Spleen (tissue), 11 donors: ENCODE data around the gene CUX1. TPM values are rescaled to one million over a fixed set of nuclear protein-coding genes. Genes with fewer than 3 reads are reported as not detected.

Experiments
- DNase-seq: peaks from one replicate; pipeline ENCODE4 v3.0.0-alpha.2; 2020
- H3K27ac ChIP-seq, 8 donors: fragments of 200-600 bp; sonication (generic) in 7 of 8; 1 replicate in 4 of 8; 2 replicates in 4 of 8; pipeline versions ENCODE4 v1.5.0 to v1.8.0; 2016 to 2021; ENCODE audit warnings: inconsistent platforms in 4 of 8, mild to moderate bottlenecking in 4 of 8, moderate library complexity in 1 of 8
- H3K27me3 ChIP-seq, 7 donors: fragments of 200-600 bp; sonication (generic) in 6 of 7; replicated peaks in 1 of 7; 1 replicate in 4 of 7; 2 replicates in 3 of 7; pipeline versions ENCODE4 v1.5.0 to v1.8.0; 2016 to 2021; ENCODE audit warnings: inconsistent platforms in 3 of 7, mild to moderate bottlenecking in 1 of 7
- H3K36me3 ChIP-seq, 6 donors: fragments of 200-600 bp; sonication (generic) in 5 of 6; 1 replicate in 4 of 6; 2 replicates in 2 of 6; pipeline versions ENCODE4 v1.5.0 to v1.8.0; 2016 to 2021; ENCODE audit warnings: inconsistent platforms in 2 of 6
- H3K4me1 ChIP-seq, 6 donors: fragments of 200-600 bp; sonication (generic) in 5 of 6; 1 replicate in 3 of 6; 2 replicates in 3 of 6; pipeline versions ENCODE4 v1.5.0 to v1.8.0; 2016 to 2021; ENCODE audit warnings: inconsistent platforms in 3 of 6
- H3K4me3 ChIP-seq, 8 donors: fragments of 200-600 bp; sonication (generic) in 7 of 8; 1 replicate in 4 of 8; 2 replicates in 4 of 8; pipeline versions ENCODE4 v1.5.0 to v1.8.0; 2016 to 2021; ENCODE audit warnings: inconsistent platforms in 4 of 8, mild to moderate bottlenecking in 4 of 8, moderate library complexity in 2 of 8
- H3K9me3 ChIP-seq, 8 donors: fragments of 200-600 bp; sonication (generic) in 7 of 8; 1 replicate in 4 of 8; 2 replicates in 4 of 8; pipeline versions ENCODE4 v1.5.0 to v1.8.0; 2016 to 2021; ENCODE audit warnings: inconsistent platforms in 4 of 8
- CTCF ChIP-seq, 11 experiments: fragments of 200-600 bp in 7 of 11; fragments of 450-650 bp in 4 of 11; sonication (generic) in 4 of 11; IDR thresholded peaks in 8 of 11; conservative IDR thresholded peaks in 3 of 11; 1 replicate in 7 of 11; 2 replicates in 4 of 11; pipeline versions ENCODE4 v1.4.0 to v1.8.0; 2016 to 2021; ENCODE audit warnings: antibody characterized with exemption in 11 of 11, inconsistent platforms in 4 of 11, mild to moderate bottlenecking in 1 of 11
- POLR2A ChIP-seq, 3 donors: fragments of 450-650 bp; IDR thresholded peaks; one replicate each; pipeline ENCODE4 v1.5.1; 2017; ENCODE audit warnings: antibody characterized with exemption in 3 of 3, mild to moderate bottlenecking in 1 of 3
- POLR2AphosphoS5 ChIP-seq, 3 donors: sonication (generic); formaldehyde crosslinking; IDR thresholded peaks; one replicate each; pipeline ENCODE4 v1.5.1; 2017; ENCODE audit warnings: antibody characterized with exemption in 3 of 3
- WGBS, 5 donors: extraction: QIAGEN DNeasy Blood & Tissue Kit in 3 of 5; methylation state at CpG; one replicate each; pipeline versions ENCODE4 v1.1.5 to v1.1.7; 2013 to 2018; 5-methylcytosine and 5-hydroxymethylcytosine counted together
- intact Hi-C: fragments of 100-400 bp; cut with DNase I; formaldehyde crosslinking; loops from one replicate; pipeline ENCODE4 v1.15.0; 2023; ENCODE audit warnings: low total_unique reads
- polyA plus RNA-seq, 3 donors: library from polyadenylated mRNA; stranded (reverse); fragments of 200-250 nt; gene quantifications; one replicate each; pipeline ENCODE4 v1.2.1, GENCODE V29; 2013
- total RNA-seq, 7 donors: library from RNA; depleted of rRNA in 3 of 7; stranded (reverse); fragments of >200 nt in 3 of 7; fragmentation: NEBNext Ultra II Directional in 4 of 7; extraction: Animal tissue kit (Norgen Biotek cat#: 25700) in 4 of 7; gene quantifications; one replicate each; pipeline versions ENCODE4 v1.1.0 to v1.2.1, GENCODE V29; 2016 to 2021
- donor health status: healthy with polysubstance abuse.
- donor health status: DM: no; HTN: no; CAD: no; lungs with moderate emphysema.
- donor health status: DM: no; HTN: no; CAD: no.
- donor health status: Bipolar disorder and iron deficiency.
- donor health status: healthy.
- donor health status: DM: no; HTN: no; CAD: no.
- donor health status: DM: yes; HTN: yes; CAD: no.

The CUX1 gene
- total and polyA plus RNA-seq, 10 donors, result 9.1 to 95.8 (median 61.9) TPM

- no peaks in the 10 kb centered on the region for H3K27me3 ChIP-seq
- no peak for DNase-seq
- intact Hi-C loops, result no loop called here
- H3K36me3 ChIP-seq, result peaks cover 0 to 84% (median 8%) of the 10 kb centered on the region in 6 donors
- peak overlapping the region in 6 of 8 donors; percentile 30 to 69 (median 60) for H3K27ac ChIP-seq
- H3K4me3 ChIP-seq, result peak overlapping the region in 2 of 8 donors; percentile 0 to 10
- WGBS, 5 donors, result 58 to 68% (median 61%) methylated on average over 14 of the region's 14 CpGs
- no peak for TF ChIP-seq POLR2A (IDR thresholded peaks at IDR 0.05)
- no peak for TF ChIP-seq POLR2AphosphoS5 (IDR thresholded peaks at IDR 0.05)
- no peak for TF ChIP-seq CTCF (IDR thresholded peaks at IDR 0.05 in 8 of 11, conservative IDR thresholded peaks at IDR 0.05 in 3 of 11)
- H3K4me1 ChIP-seq, result peaks cover 0 to 9% (median 0%) of the 10 kb centered on the region in 6 donors
- no peaks in the 10 kb centered on the region for H3K9me3 ChIP-seq
Observed at GRCh38 chr7:102169651-102170392, 352.4 kb downstream of the CUX1 start.

GRCh38 chr7:102170393-102170970 is 353.1 kb downstream of the CUX1 start:
- intact Hi-C loops, result no loop called here
- peak overlapping the region in 2 of 8 donors; percentile 0 to 10 for H3K4me3 ChIP-seq
- no peaks in the 10 kb centered on the region for H3K27me3 ChIP-seq
- no peaks in the 10 kb centered on the region for H3K9me3 ChIP-seq
- peak overlapping the region in 7 of 8 donors; percentile 26 to 69 (median 60) for H3K27ac ChIP-seq
- peaks cover 0 to 9% (median 0%) of the 10 kb centered on the region in 6 donors for H3K4me1 ChIP-seq
- H3K36me3 ChIP-seq, result peaks cover 0 to 84% (median 8%) of the 10 kb centered on the region in 6 donors
- DNase-seq, result no peak
- TF ChIP-seq CTCF (IDR thresholded peaks at IDR 0.05 in 8 of 11, conservative IDR thresholded peaks at IDR 0.05 in 3 of 11), result no peak
- TF ChIP-seq POLR2A (IDR thresholded peaks at IDR 0.05), result no peak
- TF ChIP-seq POLR2AphosphoS5 (IDR thresholded peaks at IDR 0.05), result peak in 2 of 3 donors; percentile 28 to 34
- 75 to 86% (median 78%) methylated on average over 22 of the region's 22 CpGs for WGBS, 5 donors

GRCh38 chr7:102173669-102174068 is 356.2 kb downstream of the CUX1 start:
- intact Hi-C loops, result no loop called here
- Histone ChIP-seq H3K9me3 (no peaks in the 10 kb centered on the region), H3K27ac (no peak overlapping the region), H3K36me3 (peaks cover 0 to 81% (median 14%) of the 10 kb centered on the region in 6 donors), H3K27me3 (no peaks in the 10 kb centered on the region), H3K4me3 (no peak overlapping the region), H3K4me1 (peaks cover 0 to 9% (median 0%) of the 10 kb centered on the region in 6 donors)
- WGBS, 5 donors, result 88 to 92% (median 90%) methylated on average over 13 of the region's 13 CpGs
- DNase-seq, result no peak
- TF ChIP-seq CTCF (IDR thresholded peaks at IDR 0.05 in 8 of 11, conservative IDR thresholded peaks at IDR 0.05 in 3 of 11), result no peak
- no peak for TF ChIP-seq POLR2A (IDR thresholded peaks at IDR 0.05)
- TF ChIP-seq POLR2AphosphoS5 (IDR thresholded peaks at IDR 0.05), result no peak
